IMR-90 (cell line): Measurements from ENCODE around the gene IRF4. TPM values are rescaled to one million over a fixed set of nuclear protein-coding genes. Genes with fewer than 3 reads are reported as not detected.

Source experiments
- ATAC-seq: fragments of 200-7000 bp; cut with Tn5 transposase; 2 replicates; pipeline ENCODE4 v1.9.1; 2020; ENCODE audit warnings: low read depth, mild to moderate bottlenecking, moderate library complexity
- BruUV-seq: library from RNA; stranded (reverse); fragments of 400-500 nt; replicated peaks from 2 replicates; lab custom pipeline; 2021; lab: Mats Ljungman, UMichigan
- CTCF ChIA-PET: fragments of 300-600 bp; formaldehyde crosslinking; extraction: SDS; loops from one replicate; lab custom pipeline; 2021; ENCODE audit warnings: antibody characterized with exemption; lab: Yijun Ruan, JAX
- POLR2A ChIA-PET: fragments of 300-600 bp; sonication (Branson Sonifier 250); formaldehyde crosslinking; loops from one replicate; lab custom pipeline; 2022; ENCODE audit warnings: antibody characterized with exemption; ENCODE audit not compliant: unreplicated experiment; lab: Charles Lee
- DNase-seq: peaks from one replicate; pipeline ENCODE4 v3.0.0; 2013
- H2AFZ ChIP-seq: replicated peaks from 2 replicates; pipeline ENCODE3; 2013; ENCODE audit warnings: low read length, mild to moderate bottlenecking; ENCODE audit not compliant: poor library complexity
- H2AK5ac ChIP-seq: 2 replicates; pipeline ENCODE4 v1.6.1; 2013; ENCODE audit warnings: low read depth, low read length, inconsistent platforms
- H2AK9ac ChIP-seq: replicated peaks from 2 replicates; pipeline ENCODE3; 2013; ENCODE audit warnings: mild to moderate bottlenecking, low read depth, low read length, moderate library complexity; ENCODE audit not compliant: poor library complexity
- H2BK120ac ChIP-seq: 2 replicates; pipeline ENCODE4 v1.6.1; 2013; ENCODE audit warnings: low read depth, low read length, inconsistent platforms
- H2BK15ac ChIP-seq: 3 replicates; pipeline ENCODE4 v1.6.1; 2013; ENCODE audit warnings: low read depth, low read length, inconsistent platforms
- H2BK20ac ChIP-seq: 2 replicates; pipeline ENCODE4 v1.6.1; 2013; ENCODE audit warnings: low read depth, mild to moderate bottlenecking, inconsistent platforms, low read length, moderate library complexity
- H2BK5ac ChIP-seq: 2 replicates; pipeline ENCODE4 v1.6.1; 2013; ENCODE audit warnings: mild to moderate bottlenecking, low read depth, low read length, inconsistent platforms; ENCODE audit not compliant: poor library complexity, severe bottlenecking
- H3K14ac ChIP-seq: replicated peaks from 2 replicates; pipeline ENCODE4 v1.6.1; 2013; ENCODE audit warnings: low read depth, low read length, inconsistent platforms
- H3K18ac ChIP-seq: 2 replicates; pipeline ENCODE4 v1.6.1; 2013; ENCODE audit warnings: low read depth, low read length, control low read depth
- H3K23ac ChIP-seq: 2 replicates; pipeline ENCODE4 v1.6.1; 2013; ENCODE audit warnings: low read depth, low read length, inconsistent platforms
- H3K27ac ChIP-seq: 2 replicates; pipeline ENCODE4 v1.5.1; 2013; ENCODE audit warnings: mild to moderate bottlenecking, control low read depth, low read length; ENCODE audit not compliant: insufficient read depth
- H3K27me3 ChIP-seq: 2 replicates; pipeline ENCODE4 v1.6.1; 2013; ENCODE audit warnings: low read length; ENCODE audit not compliant: control insufficient read depth, insufficient read depth
- H3K36me3 ChIP-seq: 2 replicates; pipeline ENCODE4 v1.6.1; 2013; ENCODE audit warnings: low read length, mixed read lengths; ENCODE audit not compliant: control insufficient read depth, insufficient read depth
- H3K4ac ChIP-seq: 2 replicates; pipeline ENCODE4 v1.6.1; 2013; ENCODE audit warnings: low read depth, low read length, inconsistent platforms
- H3K4me1 ChIP-seq: 2 replicates; pipeline ENCODE4 v1.6.1; 2013; ENCODE audit warnings: low read length, mixed read lengths; ENCODE audit not compliant: control insufficient read depth, insufficient read depth
- H3K4me2 ChIP-seq: 2 replicates; pipeline ENCODE4 v1.6.1; 2013; ENCODE audit warnings: low read depth, mild to moderate bottlenecking, control low read depth, low read length, moderate library complexity
- H3K4me3 ChIP-seq: 2 replicates; pipeline ENCODE4 v1.5.1; 2013; ENCODE audit warnings: low read depth, mild to moderate bottlenecking, control low read depth, low read length, moderate library complexity; ENCODE audit not compliant: insufficient read depth
- H3K56ac ChIP-seq: 2 replicates; pipeline ENCODE4 v1.6.1; 2013; ENCODE audit warnings: low read length, inconsistent platforms; ENCODE audit not compliant: insufficient read depth; ENCODE audit errors: extremely low read depth
- H3K79me1 ChIP-seq, 2 experiments: 2 replicates each; pipeline ENCODE4 v1.6.1; 2013; ENCODE audit warnings: low read length in 2 of 2, inconsistent platforms in 1 of 2, low read depth in 1 of 2
- H3K9ac ChIP-seq: 2 replicates; pipeline ENCODE4 v1.6.1; 2013; ENCODE audit warnings: low read depth, low read length, control low read depth
- H3K9me1 ChIP-seq: 2 replicates; pipeline ENCODE4 v1.6.1; 2013; ENCODE audit warnings: low read length, inconsistent platforms; ENCODE audit not compliant: insufficient read depth
- H3K9me3 ChIP-seq: 2 replicates; pipeline ENCODE4 v1.6.1; 2013; ENCODE audit warnings: low read length; ENCODE audit not compliant: control insufficient read depth, insufficient read depth
- H4K20me1 ChIP-seq: 2 replicates; pipeline ENCODE4 v1.6.1; 2013; ENCODE audit warnings: low read length, inconsistent platforms; ENCODE audit not compliant: insufficient read depth
- H4K5ac ChIP-seq: 2 replicates; pipeline ENCODE4 v1.6.1; 2013; ENCODE audit warnings: mild to moderate bottlenecking, low read depth, low read length, control low read depth
- H4K8ac ChIP-seq, 2 experiments: 2 replicates each; pipeline ENCODE4 v1.6.1; 2013; ENCODE audit warnings: low read depth in 2 of 2, low read length in 2 of 2, control low read depth in 1 of 2, inconsistent platforms in 1 of 2
- H4K91ac ChIP-seq: 2 replicates; pipeline ENCODE4 v1.6.1; 2013; ENCODE audit warnings: low read depth, low read length, inconsistent platforms; ENCODE audit not compliant: insufficient read depth
- BHLHE40 ChIP-seq: fragments of 150-350 bp; IDR thresholded peaks from 2 replicates; pipeline ENCODE4 v1.6.1; 2016; ENCODE audit warnings: mild to moderate bottlenecking, low read depth, low read length
- CEBPB ChIP-seq: IDR thresholded peaks from 2 replicates; pipeline ENCODE4 v1.6.1; 2012; ENCODE audit warnings: low read depth, low read length, improper control_type of control experiment
- CHD1 ChIP-seq: IDR thresholded peaks from 2 replicates; pipeline ENCODE4 v1.6.1; 2012; ENCODE audit warnings: low read depth, low read length, improper control_type of control experiment
- FOS ChIP-seq: fragments of 150-350 bp; IDR thresholded peaks from 2 replicates; pipeline ENCODE4 v1.6.1; 2016; ENCODE audit warnings: low read depth, low read length
- MAFK ChIP-seq: IDR thresholded peaks from 2 replicates; pipeline ENCODE4 v1.6.1; 2012; ENCODE audit warnings: low read depth, low read length, improper control_type of control experiment
- MAZ ChIP-seq: IDR thresholded peaks from 2 replicates; pipeline ENCODE4 v1.6.1; 2012; ENCODE audit warnings: low read depth, mild to moderate bottlenecking, low read length, improper control_type of control experiment, moderate library complexity, borderline replicate concordance
- MXI1 ChIP-seq: IDR thresholded peaks from 2 replicates; pipeline ENCODE4 v1.6.1; 2012; ENCODE audit warnings: low read depth, mild to moderate bottlenecking, low read length, moderate library complexity, borderline replicate concordance
- NFE2L2 ChIP-seq: fragments of 150-350 bp; IDR thresholded peaks from 2 replicates; pipeline ENCODE4 v1.6.1; 2016; ENCODE audit warnings: low read depth, mild to moderate bottlenecking, low read length
- POLR2A ChIP-seq: IDR thresholded peaks from 2 replicates; pipeline ENCODE4 v1.6.1; 2012; ENCODE audit warnings: mild to moderate bottlenecking, low read depth, low read length
- RAD21 ChIP-seq: IDR thresholded peaks from 2 replicates; pipeline ENCODE4 v1.6.1; 2012; ENCODE audit warnings: low read length, improper control_type of control experiment
- RCOR1 ChIP-seq: IDR thresholded peaks from 2 replicates; pipeline ENCODE4 v1.6.1; 2012; ENCODE audit warnings: mild to moderate bottlenecking, low read length, improper control_type of control experiment; ENCODE audit not compliant: insufficient replicate concordance
- RFX5 ChIP-seq: IDR thresholded peaks from 2 replicates; pipeline ENCODE4 v1.8.0; 2012; ENCODE audit warnings: low read depth, mild to moderate bottlenecking, low read length, moderate library complexity
- SMC3 ChIP-seq: fragments of 150-350 bp; IDR thresholded peaks from 2 replicates; pipeline ENCODE4 v1.6.1; 2016; ENCODE audit warnings: low read depth, mild to moderate bottlenecking, antibody characterized with exemption, low read length, moderate library complexity
- WGBS, 2 experiments: methylation state at CpG; one replicate each; pipeline versions ENCODE4 v1.1.5 to v1.1.7; 2013; ENCODE audit warnings: missing lambda C conversion rate in 2 of 2; ENCODE audit not compliant: insufficient read length in 1 of 2; ENCODE audit errors: extremely low coverage in 2 of 2; 5-methylcytosine and 5-hydroxymethylcytosine counted together
- dilution Hi-C: fragments of 300-500 bp; cut with HindIII; formaldehyde crosslinking; loops from one replicate; pipeline ENCODE4 v1.14.3; 2018; ENCODE audit warnings: low sequenced_read_pairs; ENCODE audit not compliant: unreplicated experiment
- in situ Hi-C: fragments of 300-500 bp; cut with MboI; formaldehyde crosslinking; loops from 3 replicates; pipeline ENCODE4 v1.14.3; 2019; ENCODE audit warnings: low sequenced_read_pairs, inconsistent platforms, mixed read lengths
- intact Hi-C: fragments of 100-400 bp; cut with micrococcal nuclease; formaldehyde crosslinking; loops from 2 replicates; pipeline ENCODE4 v1.10.0; 2022
- polyA plus RNA-seq, 3 experiments: library from polyadenylated mRNA; depleted of rRNA; stranded (reverse); fragments of >200 nt; gene quantifications; 2 replicates each; pipeline ENCODE4 v1.2.3, GENCODE V29; 2012; ENCODE audit warnings: low replicate concordance in 1 of 3
- total RNA-seq: library from RNA; depleted of rRNA; stranded (reverse); fragments of >200 nt; gene quantifications from 2 replicates; pipeline ENCODE4 v1.2.3, GENCODE V29; 2012
- TF ChIP-seq, protein P1 (sequence below): fragments of 150-350 bp; IDR thresholded peaks from 2 replicates; pipeline ENCODE4 v1.6.1; 2017; ENCODE audit warnings: mild to moderate bottlenecking, antibody characterized with exemption, low read length, low read depth
- TF ChIP-seq, protein P2 (sequence below): conservative IDR thresholded peaks from 2 replicates; pipeline ENCODE4 v1.5.1; 2012; ENCODE audit warnings: mild to moderate bottlenecking, low read depth, low read length, improper control_type of control experiment
- TF ChIP-seq, protein P3 (sequence below): fragments of 150-350 bp; IDR thresholded peaks from 2 replicates; pipeline ENCODE4 v1.6.1; 2016; ENCODE audit warnings: low read depth, mild to moderate bottlenecking, low read length, moderate library complexity, borderline replicate concordance

The IRF4 gene
- total and polyA plus RNA-seq, 2 of the 4 experiments (the other 2 are of a cell fraction) = not detected

DNA sequence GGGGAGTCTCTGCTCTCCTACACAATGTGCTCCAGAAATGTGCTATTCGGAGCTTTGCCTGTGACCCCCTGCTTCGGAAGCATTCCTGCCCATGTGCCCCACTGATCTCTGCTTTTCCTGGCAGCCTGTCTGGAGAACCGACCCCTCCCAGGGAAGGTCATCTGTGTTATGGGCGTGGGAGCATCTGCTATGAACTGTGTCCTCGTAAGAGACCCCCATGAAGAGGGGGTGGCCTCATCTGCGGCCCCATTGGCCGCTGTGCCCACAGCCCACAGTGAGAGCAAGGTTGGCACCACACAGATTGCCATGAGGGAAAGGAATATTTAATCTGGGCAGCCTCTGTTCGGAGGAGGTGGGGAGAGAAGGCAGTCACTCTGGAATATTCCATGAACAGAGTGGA, 32.7 kb upstream of the IRF4 start:
- Histone ChIP-seq H3K27ac (no peak overlapping the region), H2BK15ac (no peak overlapping the region), H3K56ac (no peak overlapping the region), H3K36me3 (no peaks in the 10 kb centered on the region), H3K4me2 (no peak overlapping the region), H3K9me3 (peaks cover 18% of the 10 kb centered on the region), H4K5ac (no peak overlapping the region), H4K91ac (no peak overlapping the region), H2AFZ (no peak overlapping the region), H4K20me1 (no peaks in the 10 kb centered on the region), H2BK5ac (no peak overlapping the region), H2BK120ac (no peak overlapping the region), H2BK20ac (no peak overlapping the region), H3K9me1 (no peaks in the 10 kb centered on the region), H3K9ac (no peak overlapping the region), H3K18ac (no peak overlapping the region), H3K4me1 (no peaks in the 10 kb centered on the region), H3K14ac (no peak overlapping the region), H3K79me1 (no peaks in the 10 kb centered on the region), H3K23ac (no peak overlapping the region), H2AK9ac (no peak overlapping the region), H3K27me3 (no peaks in the 10 kb centered on the region; the same call in 1 of the 2 replicates), H3K4me3 (no peak overlapping the region), H4K8ac (no peak overlapping the region), H2AK5ac (no peak overlapping the region), H3K4ac (no peak overlapping the region)
- TF ChIP-seq, protein P1, sequence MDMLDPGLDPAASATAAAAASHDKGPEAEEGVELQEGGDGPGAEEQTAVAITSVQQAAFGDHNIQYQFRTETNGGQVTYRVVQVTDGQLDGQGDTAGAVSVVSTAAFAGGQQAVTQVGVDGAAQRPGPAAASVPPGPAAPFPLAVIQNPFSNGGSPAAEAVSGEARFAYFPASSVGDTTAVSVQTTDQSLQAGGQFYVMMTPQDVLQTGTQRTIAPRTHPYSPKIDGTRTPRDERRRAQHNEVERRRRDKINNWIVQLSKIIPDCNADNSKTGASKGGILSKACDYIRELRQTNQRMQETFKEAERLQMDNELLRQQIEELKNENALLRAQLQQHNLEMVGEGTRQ = no peak
- TF ChIP-seq RCOR1 (no peak), MAZ (no peak), FOS (no peak), NFE2L2 (no peak), CHD1 (no peak), RFX5 (no peak), CEBPB (no peak), RAD21 (no peak), POLR2A (no peak), SMC3 (no peak), MAFK (no peak), MXI1 (no peak), BHLHE40 (no peak)
- TF ChIP-seq, protein P2, sequence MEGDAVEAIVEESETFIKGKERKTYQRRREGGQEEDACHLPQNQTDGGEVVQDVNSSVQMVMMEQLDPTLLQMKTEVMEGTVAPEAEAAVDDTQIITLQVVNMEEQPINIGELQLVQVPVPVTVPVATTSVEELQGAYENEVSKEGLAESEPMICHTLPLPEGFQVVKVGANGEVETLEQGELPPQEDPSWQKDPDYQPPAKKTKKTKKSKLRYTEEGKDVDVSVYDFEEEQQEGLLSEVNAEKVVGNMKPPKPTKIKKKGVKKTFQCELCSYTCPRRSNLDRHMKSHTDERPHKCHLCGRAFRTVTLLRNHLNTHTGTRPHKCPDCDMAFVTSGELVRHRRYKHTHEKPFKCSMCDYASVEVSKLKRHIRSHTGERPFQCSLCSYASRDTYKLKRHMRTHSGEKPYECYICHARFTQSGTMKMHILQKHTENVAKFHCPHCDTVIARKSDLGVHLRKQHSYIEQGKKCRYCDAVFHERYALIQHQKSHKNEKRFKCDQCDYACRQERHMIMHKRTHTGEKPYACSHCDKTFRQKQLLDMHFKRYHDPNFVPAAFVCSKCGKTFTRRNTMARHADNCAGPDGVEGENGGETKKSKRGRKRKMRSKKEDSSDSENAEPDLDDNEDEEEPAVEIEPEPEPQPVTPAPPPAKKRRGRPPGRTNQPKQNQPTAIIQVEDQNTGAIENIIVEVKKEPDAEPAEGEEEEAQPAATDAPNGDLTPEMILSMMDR = no peak
- TF ChIP-seq, protein P3, sequence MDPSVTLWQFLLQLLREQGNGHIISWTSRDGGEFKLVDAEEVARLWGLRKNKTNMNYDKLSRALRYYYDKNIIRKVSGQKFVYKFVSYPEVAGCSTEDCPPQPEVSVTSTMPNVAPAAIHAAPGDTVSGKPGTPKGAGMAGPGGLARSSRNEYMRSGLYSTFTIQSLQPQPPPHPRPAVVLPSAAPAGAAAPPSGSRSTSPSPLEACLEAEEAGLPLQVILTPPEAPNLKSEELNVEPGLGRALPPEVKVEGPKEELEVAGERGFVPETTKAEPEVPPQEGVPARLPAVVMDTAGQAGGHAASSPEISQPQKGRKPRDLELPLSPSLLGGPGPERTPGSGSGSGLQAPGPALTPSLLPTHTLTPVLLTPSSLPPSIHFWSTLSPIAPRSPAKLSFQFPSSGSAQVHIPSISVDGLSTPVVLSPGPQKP = no peak
- no TSS peak for BruUV-seq
- ATAC-seq (no peak), DNase-seq (no peak)
- ChIA-PET POLR2A (no interaction called here), CTCF (no interaction called here)
- in situ Hi-C loops = no loop called here
- dilution Hi-C loops = no loop called here
- WGBS, 2 experiments = 75% methylated on average over 4 of the region's 8 CpGs; no CpG with 5 or more reads in 1 of the 2 experiments
- intact Hi-C loops = no loop called here
